ENCODE measurements around the gene EMX1.

DNA sequence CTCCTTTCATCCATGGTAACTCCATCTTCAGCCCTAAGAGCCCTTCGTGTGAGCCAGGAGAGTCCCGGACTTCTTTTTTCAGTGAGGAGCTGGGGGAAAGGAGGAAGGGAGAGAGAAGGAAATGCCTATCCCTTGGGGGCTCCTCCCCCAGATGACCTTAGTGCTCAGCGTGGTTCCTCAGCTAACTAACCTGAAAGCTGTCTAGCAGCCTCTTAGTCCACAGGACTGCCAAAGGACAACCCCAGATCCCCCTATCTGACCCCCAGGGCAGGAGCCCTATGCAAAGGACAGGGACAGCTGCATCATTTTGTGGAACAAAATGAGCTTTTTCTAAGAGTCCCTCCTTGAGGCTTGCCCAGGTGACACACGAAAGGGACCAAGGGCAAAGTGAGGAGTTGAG, 22.2 kb upstream of the EMX1 start:
- TF ChIP-seq CTCF (IDR thresholded peaks at IDR 0.05), result no peak
- no peak for TF ChIP-seq POLR2A (IDR thresholded peaks at IDR 0.05)
